HEK293 (cell line): ENCODE measurements around the gene ZNF425.

Experiments
- CTCF ChIA-PET: fragments of 350-600 bp; formaldehyde crosslinking; extraction: SDS; loops from one replicate; lab custom pipeline; 2021; ENCODE audit warnings: antibody characterized with exemption; lab: Yijun Ruan, JAX
- POLR2A ChIA-PET: fragments of 300-600 bp; formaldehyde crosslinking; extraction: SDS; loops from one replicate; lab custom pipeline; 2020; ENCODE audit warnings: antibody characterized with exemption, inconsistent platforms; lab: Yijun Ruan, JAX
- H3K27ac ChIP-seq: fragments of 200-500 bp; sonication (Bioruptor generic); 2 replicates; pipeline ENCODE4 v1.5.1; 2014; ENCODE audit warnings: low read depth, low read length, control low read depth, inconsistent platforms; ENCODE audit errors: extremely low read depth
- H3K36me3 ChIP-seq, 2 experiments: fragments of 200-500 bp in 1 of 2; sonication (Bioruptor generic) in 1 of 2; 1 replicate in 1 of 2; 2 replicates in 1 of 2; pipeline ENCODE4 v1.5.1; 2014 to 2017; ENCODE audit warnings: inconsistent platforms in 2 of 2, low read length in 2 of 2; ENCODE audit not compliant: control insufficient read depth in 2 of 2, insufficient read depth in 1 of 2
- H3K4me1 ChIP-seq: fragments of 200-500 bp; sonication (Bioruptor generic); 2 replicates; pipeline ENCODE4 v1.5.1; 2014; ENCODE audit warnings: mild to moderate bottlenecking, low read length, inconsistent platforms; ENCODE audit not compliant: control insufficient read depth, insufficient read depth
- H3K4me3 ChIP-seq: 2 replicates; pipeline ENCODE4 v1.5.1; 2011; ENCODE audit warnings: low read depth, mild to moderate bottlenecking, control low read depth, low read length, moderate library complexity
- H3K9me3 ChIP-seq: fragments of 200-500 bp; sonication (Bioruptor generic); 2 replicates; pipeline ENCODE4 v1.5.1; 2014; ENCODE audit warnings: low read depth, low read length, inconsistent platforms; ENCODE audit not compliant: control insufficient read depth, insufficient read depth
- BCL11B ChIP-seq: fragments of 450-650 bp; formaldehyde crosslinking; IDR thresholded peaks from 2 replicates; pipeline ENCODE4 v1.5.1; 2016; ENCODE audit warnings: low read depth, missing biosample characterization, missing genetic modification characterization
- EGR2 ChIP-seq: fragments of 450-650 bp; formaldehyde crosslinking; IDR thresholded peaks from 2 replicates; pipeline ENCODE4 v1.5.1; 2016; ENCODE audit warnings: low read depth, missing biosample characterization, missing genetic modification characterization
- GFI1B ChIP-seq: fragments of 450-650 bp; formaldehyde crosslinking; IDR thresholded peaks from 2 replicates; pipeline ENCODE4 v1.5.1; 2016; ENCODE audit warnings: missing biosample characterization, missing genetic modification characterization
- GLIS1 ChIP-seq: fragments of 450-650 bp; formaldehyde crosslinking; IDR thresholded peaks from 2 replicates; pipeline ENCODE4 v1.5.1; 2016; ENCODE audit warnings: missing biosample characterization, missing genetic modification characterization
- MYNN ChIP-seq: fragments of 450-650 bp; formaldehyde crosslinking; IDR thresholded peaks from 2 replicates; pipeline ENCODE4 v1.5.1; 2016; ENCODE audit warnings: missing biosample characterization, missing genetic modification characterization, borderline replicate concordance
- SETDB1 ChIP-seq: IDR thresholded peaks from one replicate; pipeline ENCODE4 v1.6.1; 2017; ENCODE audit warnings: mild to moderate bottlenecking, low read length, moderate library complexity, mixed read lengths; ENCODE audit not compliant: insufficient read length
- YY1 ChIP-seq: fragments of 450-650 bp; formaldehyde crosslinking; IDR thresholded peaks from 2 replicates; pipeline ENCODE4 v1.5.1; 2018; ENCODE audit warnings: missing biosample characterization, missing genetic modification characterization
- ZBTB7A ChIP-seq: fragments of 450-650 bp; formaldehyde crosslinking; IDR thresholded peaks from 2 replicates; pipeline ENCODE4 v1.5.1; 2016; ENCODE audit warnings: low read depth, missing biosample characterization, missing genetic modification characterization
- ZNF138 ChIP-seq: fragments of 450-650 bp; formaldehyde crosslinking; IDR thresholded peaks from 2 replicates; pipeline ENCODE4 v1.5.1; 2016; ENCODE audit warnings: missing biosample characterization, missing genetic modification characterization, borderline replicate concordance
- ZNF248 ChIP-seq: fragments of 450-650 bp; formaldehyde crosslinking; IDR thresholded peaks from 2 replicates; pipeline ENCODE4 v1.5.1; 2017; ENCODE audit warnings: missing biosample characterization, missing genetic modification characterization
- ZNF274 ChIP-seq, 2 experiments: fragments of 200-500 bp in 1 of 2; fragments of 450-650 bp in 1 of 2; sonication (Bioruptor generic) in 1 of 2; formaldehyde crosslinking in 1 of 2; IDR thresholded peaks; 2 replicates each; pipeline versions ENCODE4 v1.5.1 to v1.6.1; 2014 to 2016; ENCODE audit warnings: borderline replicate concordance in 1 of 2, inconsistent platforms in 1 of 2, low read length in 1 of 2, missing biosample characterization in 1 of 2, missing genetic modification characterization in 1 of 2
- ZNF341 ChIP-seq: fragments of 450-650 bp; formaldehyde crosslinking; IDR thresholded peaks from 2 replicates; pipeline ENCODE4; 2016; ENCODE audit warnings: low read depth, missing biosample characterization, missing genetic modification characterization
- ZNF350 ChIP-seq: fragments of 450-650 bp; formaldehyde crosslinking; IDR thresholded peaks from 2 replicates; pipeline ENCODE4 v1.5.0; 2017; ENCODE audit warnings: missing biosample characterization, mild to moderate bottlenecking, missing genetic modification characterization
- ZNF37A ChIP-seq: fragments of 450-650 bp; IDR thresholded peaks from 2 replicates; pipeline ENCODE4 v1.5.1; 2018; ENCODE audit warnings: missing biosample characterization, missing genetic modification characterization
- ZNF404 ChIP-seq: fragments of 450-650 bp; formaldehyde crosslinking; IDR thresholded peaks from 2 replicates; pipeline ENCODE4 v1.5.1; 2017; ENCODE audit warnings: missing biosample characterization, missing genetic modification characterization
- ZNF529 ChIP-seq: fragments of 450-650 bp; formaldehyde crosslinking; IDR thresholded peaks from 2 replicates; pipeline ENCODE4 v1.5.1; 2017; ENCODE audit warnings: missing genetic modification characterization, missing biosample characterization; ENCODE audit not compliant: insufficient replicate concordance
- ZNF610 ChIP-seq: fragments of 450-650 bp; formaldehyde crosslinking; IDR thresholded peaks from 2 replicates; pipeline ENCODE4 v1.5.1; 2016; ENCODE audit warnings: missing biosample characterization, missing genetic modification characterization, borderline replicate concordance
- ZNF623 ChIP-seq: fragments of 450-650 bp; formaldehyde crosslinking; IDR thresholded peaks from 2 replicates; pipeline ENCODE4 v1.5.1; 2016; ENCODE audit warnings: missing biosample characterization, missing genetic modification characterization
- ZNF624 ChIP-seq: fragments of 450-650 bp; formaldehyde crosslinking; IDR thresholded peaks from 2 replicates; pipeline ENCODE4 v1.5.1; 2017; ENCODE audit warnings: missing biosample characterization, missing genetic modification characterization
- ZNF660 ChIP-seq: fragments of 450-650 bp; IDR thresholded peaks from 2 replicates; pipeline ENCODE4 v1.5.1; 2018; ENCODE audit warnings: missing biosample characterization, mild to moderate bottlenecking, missing genetic modification characterization
- ZNF664 ChIP-seq: fragments of 450-650 bp; formaldehyde crosslinking; IDR thresholded peaks from 2 replicates; pipeline ENCODE4 v1.5.1; 2016; ENCODE audit warnings: missing biosample characterization, missing genetic modification characterization
- ZNF670 ChIP-seq: fragments of 450-650 bp; formaldehyde crosslinking; IDR thresholded peaks from 2 replicates; pipeline ENCODE4 v1.5.1; 2016; ENCODE audit warnings: missing biosample characterization, missing genetic modification characterization, low read depth
- ZNF768 ChIP-seq: fragments of 450-650 bp; formaldehyde crosslinking; IDR thresholded peaks from 2 replicates; pipeline ENCODE4 v1.5.1; 2018; ENCODE audit warnings: missing biosample characterization, mild to moderate bottlenecking, missing genetic modification characterization
- ZNF791 ChIP-seq: fragments of 450-650 bp; formaldehyde crosslinking; IDR thresholded peaks from 2 replicates; pipeline ENCODE4 v1.5.1; 2016; ENCODE audit warnings: missing biosample characterization, missing genetic modification characterization
- ZNF792 ChIP-seq: fragments of 450-650 bp; formaldehyde crosslinking; IDR thresholded peaks from 2 replicates; pipeline ENCODE4 v1.5.1; 2016; ENCODE audit warnings: missing biosample characterization, missing genetic modification characterization
- TF ChIP-seq, protein P1 (sequence below): fragments of 450-650 bp; IDR thresholded peaks from 2 replicates; pipeline ENCODE4 v1.5.1; 2018; ENCODE audit warnings: missing biosample characterization, missing genetic modification characterization
- TF ChIP-seq, protein P2 (sequence below): fragments of 450-650 bp; formaldehyde crosslinking; IDR thresholded peaks from 2 replicates; pipeline ENCODE4 v1.5.1; 2016; ENCODE audit warnings: missing biosample characterization, missing genetic modification characterization
- TF ChIP-seq, protein P3 (sequence below): fragments of 450-650 bp; formaldehyde crosslinking; IDR thresholded peaks from 2 replicates; pipeline ENCODE4 v1.5.1; 2017; ENCODE audit warnings: missing biosample characterization, missing genetic modification characterization
- TF ChIP-seq, protein P4 (sequence below): fragments of 450-650 bp; formaldehyde crosslinking; optimal IDR thresholded peaks from 2 replicates; pipeline ENCODE3; 2016; ENCODE audit warnings: missing biosample characterization, mild to moderate bottlenecking, missing genetic modification characterization

ZNF425 gene

DNA sequence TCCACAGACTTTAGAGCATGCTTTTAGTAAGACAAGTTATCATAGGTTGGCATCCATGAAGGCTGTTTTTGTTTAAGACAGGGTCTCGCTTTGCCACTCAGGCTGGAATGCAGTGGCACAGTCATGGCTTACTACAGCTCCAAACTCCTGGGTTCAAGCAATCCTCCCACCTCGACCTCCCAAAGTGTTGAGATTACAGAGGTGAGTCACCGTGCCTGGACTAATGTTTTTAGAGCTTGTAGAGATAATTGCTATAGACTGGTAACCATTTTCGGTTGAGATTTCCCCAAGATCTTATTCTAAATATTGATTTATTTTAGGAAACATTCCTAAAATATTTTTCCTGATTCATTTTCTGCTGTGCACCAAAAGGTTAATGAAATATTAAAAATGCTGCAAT is 15.8 kb upstream of the ZNF425 start:
- no peak overlapping the region for H3K27ac ChIP-seq
- TF ChIP-seq ZNF768 (tag by site-specific recombination): no peak
- TF ChIP-seq ZNF791 (tag by site-specific recombination): no peak
- TF ChIP-seq ZNF624: no peak
- no peak for TF ChIP-seq ZNF792 (tag by site-specific recombination)
- no peak for TF ChIP-seq ZNF623
- no peak for TF ChIP-seq ZBTB7A (tag by site-specific recombination)
- no peak for TF ChIP-seq ZNF350 (tag by site-specific recombination)
- TF ChIP-seq, protein P1, sequence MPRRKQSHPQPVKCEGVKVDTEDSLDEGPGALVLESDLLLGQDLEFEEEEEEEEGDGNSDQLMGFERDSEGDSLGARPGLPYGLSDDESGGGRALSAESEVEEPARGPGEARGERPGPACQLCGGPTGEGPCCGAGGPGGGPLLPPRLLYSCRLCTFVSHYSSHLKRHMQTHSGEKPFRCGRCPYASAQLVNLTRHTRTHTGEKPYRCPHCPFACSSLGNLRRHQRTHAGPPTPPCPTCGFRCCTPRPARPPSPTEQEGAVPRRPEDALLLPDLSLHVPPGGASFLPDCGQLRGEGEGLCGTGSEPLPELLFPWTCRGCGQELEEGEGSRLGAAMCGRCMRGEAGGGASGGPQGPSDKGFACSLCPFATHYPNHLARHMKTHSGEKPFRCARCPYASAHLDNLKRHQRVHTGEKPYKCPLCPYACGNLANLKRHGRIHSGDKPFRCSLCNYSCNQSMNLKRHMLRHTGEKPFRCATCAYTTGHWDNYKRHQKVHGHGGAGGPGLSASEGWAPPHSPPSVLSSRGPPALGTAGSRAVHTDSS (tag by site-specific recombination): no peak
- no peak for TF ChIP-seq MYNN (tag by site-specific recombination)
- TF ChIP-seq, protein P2, sequence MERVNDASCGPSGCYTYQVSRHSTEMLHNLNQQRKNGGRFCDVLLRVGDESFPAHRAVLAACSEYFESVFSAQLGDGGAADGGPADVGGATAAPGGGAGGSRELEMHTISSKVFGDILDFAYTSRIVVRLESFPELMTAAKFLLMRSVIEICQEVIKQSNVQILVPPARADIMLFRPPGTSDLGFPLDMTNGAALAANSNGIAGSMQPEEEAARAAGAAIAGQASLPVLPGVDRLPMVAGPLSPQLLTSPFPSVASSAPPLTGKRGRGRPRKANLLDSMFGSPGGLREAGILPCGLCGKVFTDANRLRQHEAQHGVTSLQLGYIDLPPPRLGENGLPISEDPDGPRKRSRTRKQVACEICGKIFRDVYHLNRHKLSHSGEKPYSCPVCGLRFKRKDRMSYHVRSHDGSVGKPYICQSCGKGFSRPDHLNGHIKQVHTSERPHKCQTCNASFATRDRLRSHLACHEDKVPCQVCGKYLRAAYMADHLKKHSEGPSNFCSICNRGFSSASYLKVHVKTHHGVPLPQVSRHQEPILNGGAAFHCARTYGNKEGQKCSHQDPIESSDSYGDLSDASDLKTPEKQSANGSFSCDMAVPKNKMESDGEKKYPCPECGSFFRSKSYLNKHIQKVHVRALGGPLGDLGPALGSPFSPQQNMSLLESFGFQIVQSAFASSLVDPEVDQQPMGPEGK (tag by site-specific recombination): no peak
- no peak for TF ChIP-seq ZNF660 (tag by site-specific recombination)
- no peak for TF ChIP-seq ZNF670 (tag by site-specific recombination)
- no peak for TF ChIP-seq ZNF529 (tag by site-specific recombination)
- no peak for TF ChIP-seq GLIS1 (tag by site-specific recombination)
- no peak for TF ChIP-seq SETDB1
- TF ChIP-seq ZNF610 (tag by site-specific recombination): no peak
- TF ChIP-seq, all 188 proteins: peak for 0
- ChIA-PET CTCF (interaction anchor here (1.1 kb wide), 1 partner anchor 54 kb away, joined by 4 read pairs; the partner anchor contains the start of gene ZNF282), POLR2A (no interaction called here)
- Histone ChIP-seq H3K4me1 (no peaks in the 10 kb centered on the region), H3K4me3 (no peak overlapping the region), H3K36me3 (peaks cover 0 to 3% of the 10 kb centered on the region in 2 experiments; a peak in 1 of 3 replicates), H3K9me3 (no peaks in the 10 kb centered on the region)

DNA sequence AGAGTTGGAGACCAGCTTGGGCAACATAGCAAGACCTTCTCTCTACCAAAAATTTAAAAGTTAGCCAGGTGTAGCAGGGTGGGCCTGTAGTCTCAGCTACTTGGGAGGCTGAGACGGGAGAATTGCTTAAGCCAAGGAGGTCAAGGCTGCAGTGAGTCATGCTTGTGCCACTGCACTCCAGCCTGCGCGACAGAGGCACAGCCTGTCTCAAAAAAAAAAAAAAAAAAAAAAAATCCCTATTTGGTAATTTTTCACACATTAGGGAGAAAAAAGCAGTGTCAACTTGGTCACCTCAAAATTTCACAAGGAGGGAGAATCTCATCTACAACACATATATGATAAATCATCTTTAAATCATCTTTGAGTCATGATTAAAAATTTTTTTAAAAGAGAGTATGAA is 14.7 kb upstream of the ZNF425 start:
- TF ChIP-seq ZNF664 (tag by site-specific recombination): no peak
- TF ChIP-seq ZNF248: no peak
- TF ChIP-seq ZNF341 (tag by site-specific recombination): no peak
- TF ChIP-seq, protein P3, sequence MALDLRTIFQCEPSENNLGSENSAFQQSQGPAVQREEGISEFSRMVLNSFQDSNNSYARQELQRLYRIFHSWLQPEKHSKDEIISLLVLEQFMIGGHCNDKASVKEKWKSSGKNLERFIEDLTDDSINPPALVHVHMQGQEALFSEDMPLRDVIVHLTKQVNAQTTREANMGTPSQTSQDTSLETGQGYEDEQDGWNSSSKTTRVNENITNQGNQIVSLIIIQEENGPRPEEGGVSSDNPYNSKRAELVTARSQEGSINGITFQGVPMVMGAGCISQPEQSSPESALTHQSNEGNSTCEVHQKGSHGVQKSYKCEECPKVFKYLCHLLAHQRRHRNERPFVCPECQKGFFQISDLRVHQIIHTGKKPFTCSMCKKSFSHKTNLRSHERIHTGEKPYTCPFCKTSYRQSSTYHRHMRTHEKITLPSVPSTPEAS (tag by site-specific recombination): no peak
- no peak for TF ChIP-seq ZNF37A (tag by site-specific recombination)
- TF ChIP-seq ZNF274 (IDR thresholded peaks at IDR 0.05; ENCODE audit: low read length): no peak
- TF ChIP-seq ZNF274 (tag by site-specific recombination; IDR thresholded peaks at IDR 0.05; ENCODE audit: borderline replicate concordance): no peak
- no peak for TF ChIP-seq ZNF404
- TF ChIP-seq BCL11B (tag by site-specific recombination): no peak
- TF ChIP-seq GFI1B (tag by site-specific recombination): no peak
- TF ChIP-seq ZNF660 (tag by site-specific recombination): no peak
- no peak for TF ChIP-seq ZBTB7A (tag by site-specific recombination)
- TF ChIP-seq EGR2: no peak
- no peak for TF ChIP-seq ZNF138 (tag by site-specific recombination)
- no peak for TF ChIP-seq SETDB1
- TF ChIP-seq, protein P4, sequence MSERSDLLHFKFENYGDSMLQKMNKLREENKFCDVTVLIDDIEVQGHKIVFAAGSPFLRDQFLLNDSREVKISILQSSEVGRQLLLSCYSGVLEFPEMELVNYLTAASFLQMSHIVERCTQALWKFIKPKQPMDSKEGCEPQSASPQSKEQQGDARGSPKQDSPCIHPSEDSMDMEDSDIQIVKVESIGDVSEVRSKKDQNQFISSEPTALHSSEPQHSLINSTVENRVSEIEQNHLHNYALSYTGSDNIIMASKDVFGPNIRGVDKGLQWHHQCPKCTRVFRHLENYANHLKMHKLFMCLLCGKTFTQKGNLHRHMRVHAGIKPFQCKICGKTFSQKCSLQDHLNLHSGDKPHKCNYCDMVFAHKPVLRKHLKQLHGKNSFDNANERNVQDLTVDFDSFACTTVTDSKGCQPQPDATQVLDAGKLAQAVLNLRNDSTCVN (tag by site-specific recombination): no peak
- TF ChIP-seq YY1 (tag by site-specific recombination): no peak
- TF ChIP-seq, all 188 proteins: peak for 0
- Histone ChIP-seq H3K4me3 (no peak overlapping the region), H3K36me3 (peaks cover 0 to 3% of the 10 kb centered on the region in 2 experiments; a peak in 1 of 3 replicates), H3K9me3 (no peaks in the 10 kb centered on the region), H3K27ac (no peak overlapping the region), H3K4me1 (no peaks in the 10 kb centered on the region)
- POLR2A ChIA-PET: interaction anchor here (0.7 kb wide), 1 partner anchor 100 kb away, joined by 4 read pairs; no protein-coding TSS in a partner anchor
- CTCF ChIA-PET: no interaction called here
